SK-MEL-5 (cell line): ENCODE results near the gene PLEKHA5. TPM values are rescaled to one million over a fixed set of nuclear protein-coding genes. Genes with fewer than 3 reads are reported as not detected.
"Not testable (repeated sequence)": the region's sequence is repeated elsewhere in the genome, so short reads cannot be mapped to it uniquely, and the experiment has no call there.

Experiments used
- DNase-seq: peaks from one replicate; pipeline ENCODE4 v3.0.0-alpha.2; 2016; ENCODE audit warnings: low read depth, low spot score
- in situ Hi-C: cut with HindIII; loops from 2 replicates; pipeline ENCODE4 v1.10.0; 2016; ENCODE audit warnings: low sequenced_read_pairs, high pct_unique_total_duplicates, low pct_unique_long_range_greater_than_20kb
- total RNA-seq: library from RNA; depleted of rRNA; stranded (reverse); fragments of >200 nt; shearing (Covaris generic); gene quantifications from 2 replicates; pipeline ENCODE4 v1.2.3, GENCODE V29; 2014

PLEKHA5 gene
- total RNA-seq, 1 experiment from 2014 or later: 236 TPM

DNA sequence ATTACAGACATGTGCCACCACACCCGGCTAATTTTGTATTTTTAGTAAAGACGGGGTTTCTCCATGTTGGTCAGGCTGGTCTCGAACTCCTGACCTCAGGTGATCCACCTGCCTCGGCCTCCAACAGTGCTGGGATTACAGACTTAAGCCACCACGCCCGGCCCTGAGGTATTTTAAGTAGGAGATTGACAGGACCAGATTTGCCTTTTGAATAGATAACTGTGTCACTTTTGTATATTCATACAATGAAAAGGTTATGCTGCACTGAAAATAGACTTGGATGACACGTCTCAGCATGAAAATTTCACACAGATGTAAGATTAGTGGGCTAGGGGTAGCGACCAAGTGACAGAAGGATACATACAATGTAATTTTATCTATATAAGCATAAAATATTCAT is 263.1 kb downstream of the PLEKHA5 start:
- DNase-seq, in situ Hi-C loops: not testable (repeated sequence)

DNA sequence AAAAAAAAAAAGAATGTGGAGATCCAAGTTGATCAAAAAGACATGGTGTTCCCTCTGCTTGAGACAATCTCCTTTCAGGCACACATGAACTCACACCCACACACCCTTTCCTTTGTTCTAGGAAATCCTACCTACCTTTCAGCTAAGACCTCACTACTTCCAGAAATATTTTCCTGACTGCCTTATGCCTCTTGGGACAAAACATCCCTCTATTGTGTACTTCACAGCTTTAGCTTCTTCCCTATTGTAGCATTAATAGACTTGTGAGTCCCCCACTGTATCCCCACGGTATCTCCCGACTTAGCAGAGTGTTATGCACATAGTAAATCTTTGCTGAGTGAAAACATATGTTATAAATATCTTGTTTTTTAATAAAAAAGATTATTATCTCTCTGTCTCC is 264.9 kb downstream of the PLEKHA5 start:
- in situ Hi-C loops: no loop called here
- DNase-seq: no peak

DNA sequence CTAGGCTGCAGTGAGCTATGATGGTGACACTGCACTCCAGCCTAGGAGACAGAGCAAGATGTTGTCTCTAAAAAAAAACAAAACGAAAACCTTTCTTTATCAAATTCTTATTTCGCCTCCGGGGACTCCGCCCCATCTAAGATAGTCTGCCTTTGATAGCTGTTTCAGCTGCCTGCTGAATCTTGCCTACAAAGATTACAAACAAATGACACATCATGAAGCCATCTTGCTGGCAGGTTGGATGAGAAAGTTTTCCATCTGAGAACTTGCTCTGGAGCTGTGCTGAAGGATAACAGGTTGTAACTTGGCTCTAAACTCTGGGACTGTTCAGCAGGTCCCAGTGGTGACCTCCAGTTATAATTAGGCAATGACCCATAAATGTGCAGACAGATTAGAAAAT is 268.0 kb downstream of the PLEKHA5 start:
- in situ Hi-C loops: no loop called here
- DNase-seq: no peak

DNA sequence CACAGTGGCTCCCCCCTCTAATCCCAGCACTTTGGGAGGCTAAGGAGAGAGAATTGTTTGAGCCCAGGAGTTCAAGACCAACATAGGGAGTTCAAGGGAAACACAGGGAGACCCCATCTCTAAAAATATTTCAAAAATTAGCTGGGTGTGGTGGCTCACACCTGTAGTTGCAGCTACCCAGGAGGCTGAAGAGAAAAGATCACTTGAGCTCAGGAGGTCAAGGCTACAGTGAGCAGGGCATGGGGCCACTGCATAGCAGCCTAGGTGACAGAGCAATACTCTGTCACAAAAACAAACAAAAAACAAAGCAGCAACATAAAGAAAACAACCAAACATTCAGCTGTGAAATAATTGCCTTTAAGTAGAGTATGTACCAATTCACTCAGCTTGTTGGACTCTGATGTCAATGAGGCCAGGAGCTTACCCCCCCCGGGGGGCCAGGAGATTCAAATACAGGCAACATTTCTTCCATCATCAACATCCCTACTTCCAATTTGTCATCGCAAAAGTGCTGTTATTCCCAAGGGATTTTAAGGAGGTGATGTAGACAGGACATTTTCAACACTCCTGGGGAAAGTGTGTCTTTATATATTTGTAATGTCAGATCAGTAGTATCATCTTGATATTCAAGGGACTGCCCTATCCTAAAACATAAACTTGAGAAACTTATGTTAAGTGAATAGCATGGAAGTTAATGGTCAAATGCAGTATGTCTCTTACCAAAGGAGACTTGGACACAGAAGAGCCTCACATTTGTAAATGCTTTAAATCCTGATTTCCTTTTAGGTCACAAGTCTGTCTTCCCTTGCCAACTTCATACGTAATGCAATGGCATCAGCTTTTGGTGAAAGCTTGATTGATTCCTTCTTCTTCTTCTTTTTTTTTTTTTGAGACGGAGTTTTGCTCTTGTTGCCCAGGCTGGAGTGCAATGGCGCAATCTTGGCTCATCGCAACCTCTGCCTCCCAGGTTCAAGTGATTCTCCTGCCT is 269.1 kb downstream of the PLEKHA5 start:
- in situ Hi-C loops: no loop called here
- peak; percentile 53 for DNase-seq

DNA sequence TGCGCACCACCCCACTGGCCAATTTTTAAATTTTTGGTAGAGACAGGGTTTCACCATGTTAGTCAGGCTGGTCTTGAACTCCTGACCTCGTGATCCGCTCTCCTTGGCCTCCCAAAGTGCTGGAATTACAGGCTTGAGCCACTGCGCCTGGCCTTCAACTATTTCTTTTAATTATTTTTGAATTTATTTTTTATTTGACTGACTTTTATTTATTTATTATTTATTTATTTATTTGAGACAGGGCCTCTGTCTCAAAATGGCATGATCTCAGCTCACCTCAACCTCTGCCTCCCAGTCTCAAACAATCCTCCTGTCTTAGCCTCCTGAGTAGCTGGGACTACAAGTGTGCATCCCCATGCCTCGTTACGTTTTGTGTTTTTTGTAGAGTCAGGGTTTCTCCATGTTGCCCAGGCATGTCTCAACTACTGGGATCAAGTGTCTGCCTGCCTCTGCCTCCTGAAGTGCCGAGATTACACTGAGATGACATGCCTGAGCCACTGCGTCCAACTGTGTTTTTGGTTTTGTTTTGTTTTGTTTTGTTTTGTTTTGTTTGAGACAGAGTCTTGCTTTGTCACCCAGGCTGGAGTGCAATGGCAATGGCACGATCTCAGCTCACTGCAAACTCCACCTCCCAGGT is 271.2 kb downstream of the PLEKHA5 start:
- in situ Hi-C loops, DNase-seq: not testable (repeated sequence)

DNA sequence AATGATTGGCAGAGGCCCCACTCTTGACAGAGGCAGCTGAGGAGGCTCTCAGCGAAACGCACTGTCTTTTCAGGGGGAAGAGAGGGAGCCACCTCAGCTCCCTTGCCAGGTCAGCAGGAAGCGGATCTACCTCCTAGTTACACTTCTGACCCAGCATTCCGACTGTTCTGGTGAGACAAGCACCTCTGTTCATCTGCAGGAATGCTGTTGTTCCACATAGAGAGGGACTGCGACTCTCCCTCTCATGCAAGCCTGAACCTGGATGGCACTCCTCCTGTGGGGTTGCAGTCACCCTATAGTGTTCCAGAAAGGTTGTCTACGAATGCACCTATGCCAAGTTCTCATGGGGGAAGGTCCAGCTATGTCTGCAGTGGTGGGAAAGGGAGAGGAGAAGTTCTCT is 272.7 kb downstream of the PLEKHA5 start:
- in situ Hi-C loops: no loop called here
- DNase-seq: no peak

DNA sequence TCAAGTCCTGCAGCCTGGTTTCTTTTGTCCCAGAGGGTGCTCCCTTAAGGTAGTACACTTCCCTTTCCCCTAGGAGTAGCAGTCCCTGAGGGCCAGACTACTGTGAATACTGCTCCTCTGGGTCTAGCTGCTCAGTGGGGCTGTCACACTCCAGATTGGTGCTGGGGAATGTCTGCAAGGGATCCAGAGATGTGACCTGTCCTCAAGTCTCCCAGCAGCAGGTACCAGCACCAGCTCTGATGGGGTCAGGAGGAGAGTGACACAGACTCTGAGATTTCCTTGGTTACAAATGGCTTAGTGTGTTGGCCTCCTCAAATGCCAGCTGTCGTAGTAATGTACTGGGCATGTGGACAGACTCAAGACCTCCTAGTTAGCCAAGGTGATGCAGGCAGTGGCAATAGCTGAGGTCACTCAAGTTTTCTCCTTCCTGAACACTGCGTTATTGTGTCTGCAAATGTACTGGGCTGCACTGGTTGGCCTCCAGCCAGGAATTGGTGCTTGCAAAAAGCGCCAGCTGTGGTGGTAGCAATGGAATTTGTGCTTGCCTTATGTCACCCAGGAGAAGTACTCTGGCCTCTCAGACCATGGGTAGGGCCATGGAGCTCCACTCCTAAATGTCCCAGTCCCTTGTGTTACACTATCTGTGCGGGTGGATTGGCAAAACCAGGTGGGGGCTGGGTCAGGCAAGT is 273.4 kb downstream of the PLEKHA5 start:
- in situ Hi-C loops: no loop called here
- peak; percentile 74 for DNase-seq

DNA sequence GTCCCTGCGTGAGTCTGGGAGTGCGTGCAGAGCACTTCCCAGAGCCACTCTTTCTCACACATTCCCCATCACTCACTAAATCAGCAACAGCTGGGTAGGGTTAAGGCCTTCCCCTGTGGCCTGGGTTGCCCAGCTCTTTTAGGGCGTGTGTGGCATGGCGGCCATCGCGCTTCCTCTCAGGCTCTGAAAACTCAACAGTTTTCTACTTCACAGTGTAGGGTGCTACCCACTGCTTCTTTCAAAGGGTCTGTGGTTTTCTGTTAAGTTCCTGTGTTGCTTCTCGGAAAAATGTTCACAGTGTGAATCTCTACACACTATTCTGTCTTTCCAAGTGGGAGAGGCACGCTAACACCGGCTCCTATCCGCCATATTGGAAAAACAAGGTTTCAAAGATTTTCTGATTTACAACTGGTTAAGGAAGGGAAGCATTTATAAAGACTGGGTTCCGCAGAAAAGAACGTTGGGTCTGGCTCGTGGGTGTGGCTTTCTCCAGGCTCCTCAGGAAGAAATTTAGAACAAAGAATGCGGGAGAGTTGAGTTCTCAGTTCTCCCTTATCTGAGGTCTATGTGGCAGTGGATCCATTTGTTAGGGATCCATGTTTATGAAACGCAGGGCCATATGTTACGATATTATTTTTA is 274.8 kb downstream of the PLEKHA5 start:
- in situ Hi-C loops: no loop called here
- DNase-seq: no peak

DNA sequence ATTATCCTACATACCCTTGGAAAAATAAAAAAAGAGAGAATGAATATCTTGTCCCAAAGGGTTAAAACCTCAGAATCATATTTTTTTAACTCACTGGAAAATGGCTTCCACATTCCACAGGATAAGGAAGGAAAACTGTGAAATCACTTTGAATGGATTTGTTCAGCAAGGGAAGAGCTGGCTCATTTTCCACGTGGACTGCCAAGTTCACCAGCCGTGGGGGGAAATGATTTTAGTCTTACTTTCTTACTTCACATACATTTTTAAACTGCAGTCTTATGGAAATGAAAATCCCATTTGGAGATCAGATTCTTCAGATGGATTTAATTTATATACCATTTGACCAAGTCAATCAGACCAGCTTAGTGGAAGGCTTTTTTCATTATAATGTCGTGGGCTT is 279.8 kb downstream of the PLEKHA5 start:
- DNase-seq: no peak
- in situ Hi-C loops: no loop called here

DNA sequence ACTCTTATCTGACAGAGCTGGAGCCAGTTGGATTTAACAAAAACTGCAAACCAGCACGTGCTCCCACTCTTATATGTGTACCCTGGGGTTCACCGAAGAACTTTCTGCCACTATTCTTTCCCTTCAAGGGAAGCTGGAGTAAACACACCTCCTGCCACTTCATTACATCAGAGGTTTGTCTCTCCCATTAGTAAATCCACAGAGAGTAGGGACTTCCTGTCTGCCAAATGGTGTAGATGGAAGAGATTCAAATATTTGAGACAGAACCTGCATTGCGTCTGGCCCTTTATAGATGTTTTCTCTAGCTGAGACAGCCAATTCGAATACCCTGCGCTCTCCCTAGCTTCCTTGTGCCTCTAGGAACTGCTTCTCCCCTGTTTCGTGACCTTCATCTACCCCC is 280.7 kb downstream of the PLEKHA5 start:
- DNase-seq: no peak
- in situ Hi-C loops: no loop called here

DNA sequence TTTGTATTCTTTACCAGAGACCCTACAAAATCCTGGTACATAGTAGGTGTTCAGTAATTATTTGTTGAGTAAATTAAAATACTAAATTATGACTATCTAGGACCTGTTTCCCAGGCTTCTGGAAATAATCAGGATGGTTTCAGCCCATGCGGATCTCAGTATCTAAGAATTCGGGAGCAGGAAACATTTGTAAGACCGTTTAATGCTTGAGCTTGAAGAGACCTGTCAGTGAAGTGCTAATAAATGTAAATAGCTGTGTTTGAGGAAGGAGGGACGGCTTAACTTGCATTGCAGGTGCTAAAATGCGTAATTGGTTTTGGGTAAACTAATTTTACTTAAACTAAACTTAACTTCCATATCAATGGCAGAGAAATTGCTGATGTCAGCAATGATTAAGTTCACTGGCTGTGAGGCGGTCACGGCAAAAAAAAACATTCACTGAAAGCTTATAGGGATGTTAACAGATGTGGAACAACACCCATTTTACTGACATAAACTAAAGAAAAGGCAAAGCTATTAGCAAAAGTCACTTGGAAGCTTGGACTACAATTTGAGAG is 281.2 kb downstream of the PLEKHA5 start:
- in situ Hi-C loops: no loop called here
- DNase-seq: no peak

DNA sequence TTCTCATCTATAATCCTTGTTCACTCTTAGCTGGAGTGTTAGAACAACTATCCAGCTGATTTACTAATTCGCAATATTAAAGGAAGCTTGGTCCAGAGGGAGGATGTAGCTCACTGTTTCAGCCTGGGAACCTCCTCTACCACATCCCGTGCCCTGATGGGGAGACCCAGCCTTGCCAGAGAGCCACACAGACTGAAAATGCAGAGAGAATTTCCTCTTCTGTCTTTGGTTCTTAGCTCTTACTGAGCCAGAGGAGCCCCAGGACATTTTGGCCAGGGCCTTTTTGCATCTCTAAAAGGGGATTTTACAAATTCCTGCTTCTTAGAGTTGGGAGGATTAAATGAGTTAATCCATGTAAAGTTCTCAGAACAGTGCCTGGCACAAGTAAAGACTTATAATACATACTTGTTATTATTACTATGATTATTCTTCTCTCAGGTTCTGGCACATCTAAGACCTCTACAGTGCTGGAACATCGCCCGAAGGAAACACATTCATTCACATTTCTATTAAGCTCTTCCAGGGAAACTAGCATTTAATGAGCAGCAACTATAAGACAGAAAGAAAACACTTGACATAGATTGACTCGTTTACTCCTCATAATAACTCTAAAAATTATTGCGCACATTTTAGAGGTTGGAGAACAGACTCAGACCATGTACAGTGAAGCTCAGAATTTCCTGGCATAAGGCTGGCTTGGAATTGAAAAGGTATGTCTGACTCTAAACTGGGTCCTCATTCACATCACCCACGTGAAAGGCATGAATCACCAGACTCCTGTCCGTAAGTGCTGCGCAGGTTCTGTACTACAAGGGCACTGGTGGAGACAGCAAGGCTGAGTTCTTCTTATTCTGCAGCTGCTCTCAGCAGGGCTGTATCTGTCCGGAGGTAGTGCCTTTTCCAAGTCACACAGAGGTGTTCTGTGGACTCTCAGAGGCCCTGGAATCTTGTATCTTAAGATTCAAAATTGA is 282.0 kb downstream of the PLEKHA5 start:
- DNase-seq: peak; percentile 36
- in situ Hi-C loops: no loop called here

DNA sequence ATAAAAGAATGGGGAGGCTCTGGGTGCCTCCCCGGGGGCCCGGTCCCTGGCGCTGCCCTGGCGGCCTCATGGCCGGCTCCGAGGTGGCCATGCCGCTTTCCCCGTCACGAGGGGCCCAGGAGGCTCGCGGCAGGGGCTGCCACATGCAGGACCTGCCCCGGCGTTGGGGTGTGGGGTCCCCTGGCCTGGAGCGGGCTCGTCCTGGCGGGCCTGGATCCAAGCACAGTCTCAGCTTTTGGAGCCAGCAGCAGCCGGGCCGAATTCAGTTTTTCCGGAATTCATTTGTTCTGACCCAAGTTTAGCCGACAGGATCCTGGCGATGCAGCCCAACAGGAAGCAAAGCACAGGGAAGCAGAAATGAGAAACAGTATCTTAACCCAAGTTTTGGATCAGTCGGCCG is 283.3 kb downstream of the PLEKHA5 start:
- in situ Hi-C loops: no loop called here
- no peak for DNase-seq

DNA sequence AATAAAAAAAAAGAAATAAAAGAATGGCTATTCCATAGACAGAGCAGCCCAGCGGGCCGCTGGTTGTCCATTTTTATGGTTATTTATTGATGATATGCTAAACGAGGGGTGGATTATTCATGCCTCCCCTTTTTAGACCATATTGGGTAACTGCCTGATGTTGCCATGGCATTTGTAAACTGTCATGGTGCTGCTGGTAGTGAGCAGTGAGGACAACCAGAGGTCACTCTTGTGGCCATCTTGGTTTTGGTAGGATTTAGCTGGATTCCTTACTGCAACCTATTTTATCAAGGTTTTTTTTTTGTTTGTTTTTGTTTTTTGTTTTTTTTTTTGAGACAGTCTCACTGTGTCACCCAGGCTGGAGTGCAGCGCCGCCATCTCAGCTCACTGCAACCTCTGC is 284.0 kb downstream of the PLEKHA5 start:
- DNase-seq, in situ Hi-C loops: not testable (repeated sequence)

DNA sequence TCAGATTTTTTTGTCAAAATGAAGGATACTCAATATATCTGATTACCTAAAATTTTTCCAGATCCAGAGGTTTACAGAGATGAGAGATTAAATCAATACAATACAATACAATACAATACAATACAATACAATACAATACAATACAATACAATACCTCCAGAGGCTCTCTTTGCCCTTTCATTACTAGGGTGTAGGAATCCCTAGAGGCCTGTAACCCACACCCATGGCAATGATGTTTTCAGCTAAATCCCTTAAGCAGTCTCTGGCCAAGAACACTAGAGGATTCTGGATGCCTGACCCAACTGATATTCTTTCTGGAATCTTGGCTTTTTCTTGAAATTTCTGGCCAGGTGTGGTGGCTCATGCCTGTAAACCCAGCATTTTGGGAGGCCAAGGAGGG is 286.0 kb downstream of the PLEKHA5 start:
- DNase-seq: no peak
- in situ Hi-C loops: no loop called here

DNA sequence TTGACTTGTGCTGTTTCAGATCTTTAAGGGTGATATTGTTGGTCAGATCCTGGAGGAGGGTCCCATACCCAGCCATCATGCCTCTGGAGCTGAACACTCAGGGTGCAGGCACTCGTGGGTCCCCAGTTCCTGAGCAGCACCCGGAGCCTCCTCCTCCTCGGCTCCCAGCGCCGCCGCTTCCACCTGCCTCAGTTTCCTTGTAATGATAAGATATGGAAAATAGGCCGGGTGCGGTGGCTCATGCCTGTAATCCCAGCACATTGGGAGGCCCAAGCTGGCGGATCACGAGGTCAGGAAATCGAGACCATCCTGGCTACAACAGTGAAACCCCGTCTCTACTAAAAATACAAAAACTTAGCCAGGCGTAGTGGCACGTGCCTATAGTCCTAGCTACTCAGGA is 289.6 kb downstream of the PLEKHA5 start:
- no peak for DNase-seq
- in situ Hi-C loops: no loop called here
